HCT116 (cell line): Measurements from ENCODE around the gene N4BP3.

Experiments used
- EZH2 ChIP-seq: fragments of 200-600 bp; sonication (generic); IDR thresholded peaks from 2 replicates; pipeline ENCODE4 v1.6.1; 2017; ENCODE audit warnings: antibody characterized with exemption, mixed run types
- JUND ChIP-seq: IDR thresholded peaks from 2 replicates; pipeline ENCODE4 v1.6.1; 2012
- POLR2A ChIP-seq: IDR thresholded peaks from 2 replicates; pipeline ENCODE4 v1.7.0; 2011; ENCODE audit warnings: borderline replicate concordance; ENCODE audit not compliant: insufficient read depth, insufficient read length; ENCODE audit errors: extremely low read depth
- POLR2AphosphoS5 ChIP-seq: IDR thresholded peaks from 2 replicates; pipeline ENCODE4 v1.6.1; 2011; ENCODE audit warnings: mild to moderate bottlenecking, low read depth, low read length, moderate library complexity
- RAD21 ChIP-seq: IDR thresholded peaks from 2 replicates; pipeline ENCODE4 v1.6.1; 2012; ENCODE audit warnings: low read depth, mild to moderate bottlenecking
- REST ChIP-seq: IDR thresholded peaks from 2 replicates; pipeline ENCODE4 v1.6.1; 2012; ENCODE audit warnings: low read depth
- TF ChIP-seq, protein P1 (sequence below), 3 experiments: fragments of 200-600 bp in 1 of 3; sonication (generic) in 1 of 3; IDR thresholded peaks in 2 of 3; conservative IDR thresholded peaks in 1 of 3; 2 replicates each; pipeline ENCODE4 v1.5.1; 2012 to 2017; ENCODE audit warnings: low read depth in 2 of 3, low read length in 2 of 3, antibody characterized with exemption in 1 of 3, borderline replicate concordance in 1 of 3, control low read depth in 1 of 3, mild to moderate bottlenecking in 1 of 3, mixed read lengths in 1 of 3, mixed run types in 1 of 3, moderate library complexity in 1 of 3; ENCODE audit not compliant: insufficient read depth in 1 of 3

DNA sequence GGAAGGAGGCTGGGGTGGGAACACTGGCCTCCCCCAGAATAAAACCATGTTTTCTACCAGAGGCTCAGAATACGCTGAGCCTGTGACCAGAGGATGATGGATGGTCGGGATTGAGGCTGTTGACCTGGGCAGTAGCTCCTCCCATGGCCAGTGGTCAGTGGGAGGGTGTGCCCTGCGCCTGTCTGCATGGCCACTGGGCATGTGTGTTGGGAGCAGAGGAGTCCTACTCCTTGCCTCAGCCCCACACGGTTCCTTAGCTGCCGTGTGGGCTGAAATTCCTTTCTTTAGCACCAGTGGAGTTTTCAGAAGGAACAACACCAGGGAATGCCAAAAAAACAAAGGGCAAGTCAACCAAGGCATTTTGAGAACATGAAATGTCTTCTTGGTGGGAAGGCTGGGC, 9.0 kb downstream of the N4BP3 start:
- TF ChIP-seq, protein P1, sequence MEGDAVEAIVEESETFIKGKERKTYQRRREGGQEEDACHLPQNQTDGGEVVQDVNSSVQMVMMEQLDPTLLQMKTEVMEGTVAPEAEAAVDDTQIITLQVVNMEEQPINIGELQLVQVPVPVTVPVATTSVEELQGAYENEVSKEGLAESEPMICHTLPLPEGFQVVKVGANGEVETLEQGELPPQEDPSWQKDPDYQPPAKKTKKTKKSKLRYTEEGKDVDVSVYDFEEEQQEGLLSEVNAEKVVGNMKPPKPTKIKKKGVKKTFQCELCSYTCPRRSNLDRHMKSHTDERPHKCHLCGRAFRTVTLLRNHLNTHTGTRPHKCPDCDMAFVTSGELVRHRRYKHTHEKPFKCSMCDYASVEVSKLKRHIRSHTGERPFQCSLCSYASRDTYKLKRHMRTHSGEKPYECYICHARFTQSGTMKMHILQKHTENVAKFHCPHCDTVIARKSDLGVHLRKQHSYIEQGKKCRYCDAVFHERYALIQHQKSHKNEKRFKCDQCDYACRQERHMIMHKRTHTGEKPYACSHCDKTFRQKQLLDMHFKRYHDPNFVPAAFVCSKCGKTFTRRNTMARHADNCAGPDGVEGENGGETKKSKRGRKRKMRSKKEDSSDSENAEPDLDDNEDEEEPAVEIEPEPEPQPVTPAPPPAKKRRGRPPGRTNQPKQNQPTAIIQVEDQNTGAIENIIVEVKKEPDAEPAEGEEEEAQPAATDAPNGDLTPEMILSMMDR (IDR thresholded peaks at IDR 0.05 in 2 of 3, conservative IDR thresholded peaks at IDR 0.05 in 1 of 3; ENCODE audit: borderline replicate concordance in 1 of 3, insufficient read depth in 1 of 3, low read depth in 2 of 3, low read length in 2 of 3), result no peak
- no peak for TF ChIP-seq RAD21
- TF ChIP-seq EZH2, result no peak
- no peak for TF ChIP-seq POLR2A
- TF ChIP-seq POLR2AphosphoS5, result no peak
- TF ChIP-seq REST, result no peak
- TF ChIP-seq JUND, result no peak
